OCI-LY3 (cell line): ENCODE measurements around the gene KRT14.

ENCODE experiments used
- EZH2phosphoT487 ChIP-seq: fragments of 200-600 bp; shearing (Covaris generic); IDR thresholded peaks from 2 replicates; pipeline ENCODE4 v1.6.1; 2018; ENCODE audit warnings: antibody characterized with exemption, mixed run types, low read depth
- TF ChIP-seq, protein P1 (sequence below): fragments of 200-600, 300-600 bp; sonication (generic); IDR thresholded peaks from 2 replicates; pipeline ENCODE4 v1.5.1; 2014; ENCODE audit warnings: antibody characterized with exemption, low read length, low read depth

DNA sequence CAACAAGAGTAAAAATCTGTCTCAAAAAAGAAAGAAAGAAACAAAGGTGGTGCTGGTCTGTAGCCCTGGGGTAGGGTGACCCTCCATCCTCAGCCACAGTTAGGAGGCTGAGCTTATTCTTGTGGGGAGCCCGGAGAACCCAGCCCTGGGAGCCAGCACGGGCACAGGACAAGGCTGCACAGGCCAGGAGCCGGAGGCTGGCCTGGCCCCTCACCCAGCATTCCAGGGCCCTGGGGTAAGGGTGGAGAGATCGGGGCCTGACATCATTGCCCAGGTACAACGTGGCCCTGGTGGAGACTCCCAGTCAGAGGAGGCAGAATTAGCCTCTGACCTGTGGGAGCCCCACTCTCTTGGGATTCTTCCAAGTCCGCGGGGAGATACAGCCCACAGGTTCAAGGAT is 47.9 kb upstream of the KRT14 start:
- TF ChIP-seq, protein P1, sequence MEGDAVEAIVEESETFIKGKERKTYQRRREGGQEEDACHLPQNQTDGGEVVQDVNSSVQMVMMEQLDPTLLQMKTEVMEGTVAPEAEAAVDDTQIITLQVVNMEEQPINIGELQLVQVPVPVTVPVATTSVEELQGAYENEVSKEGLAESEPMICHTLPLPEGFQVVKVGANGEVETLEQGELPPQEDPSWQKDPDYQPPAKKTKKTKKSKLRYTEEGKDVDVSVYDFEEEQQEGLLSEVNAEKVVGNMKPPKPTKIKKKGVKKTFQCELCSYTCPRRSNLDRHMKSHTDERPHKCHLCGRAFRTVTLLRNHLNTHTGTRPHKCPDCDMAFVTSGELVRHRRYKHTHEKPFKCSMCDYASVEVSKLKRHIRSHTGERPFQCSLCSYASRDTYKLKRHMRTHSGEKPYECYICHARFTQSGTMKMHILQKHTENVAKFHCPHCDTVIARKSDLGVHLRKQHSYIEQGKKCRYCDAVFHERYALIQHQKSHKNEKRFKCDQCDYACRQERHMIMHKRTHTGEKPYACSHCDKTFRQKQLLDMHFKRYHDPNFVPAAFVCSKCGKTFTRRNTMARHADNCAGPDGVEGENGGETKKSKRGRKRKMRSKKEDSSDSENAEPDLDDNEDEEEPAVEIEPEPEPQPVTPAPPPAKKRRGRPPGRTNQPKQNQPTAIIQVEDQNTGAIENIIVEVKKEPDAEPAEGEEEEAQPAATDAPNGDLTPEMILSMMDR, result no peak
- TF ChIP-seq EZH2phosphoT487, result no peak
